Endothelial cell of umbilical vein (primary cell): ENCODE measurements around the gene HIVEP3. TPM values are rescaled to one million over a fixed set of nuclear protein-coding genes. Genes with fewer than 3 reads are reported as not detected.

Source experiments
- BruUV-seq: library from RNA; stranded (reverse); fragments of 400-500 nt; replicated peaks from 2 replicates; lab custom pipeline; 2021; lab: Mats Ljungman, UMichigan
- CTCF ChIA-PET: fragments of 300-600, 350-600 bp; sonication (Branson Sonifier 250); formaldehyde crosslinking; loops from one replicate; lab custom pipeline; 2021; ENCODE audit warnings: antibody characterized with exemption, inconsistent platforms; lab: Charles Lee
- POLR2A ChIA-PET: fragments of 300-600, 350-600 bp; sonication (Branson Sonifier 250); formaldehyde crosslinking; loops from one replicate; lab custom pipeline; 2021; ENCODE audit warnings: antibody characterized with exemption, inconsistent platforms; lab: Charles Lee
- DNase-seq: peaks from one replicate; pipeline ENCODE4 v3.0.0-alpha.2; 2011; ENCODE audit warnings: low read depth, low spot score
- FAIRE-seq: peaks from 2 replicates; lab custom pipeline; 2011; peaks lifted over from hg19 to GRCh38; lab: Jason Lieb, UNC
- H2AFZ ChIP-seq: 2 replicates; pipeline ENCODE4 v1.6.0; 2012; ENCODE audit warnings: low read depth, low read length, control low read depth, inconsistent platforms
- H3K27ac ChIP-seq: 2 replicates; pipeline ENCODE4 v1.5.1; 2011; ENCODE audit warnings: low read depth, mild to moderate bottlenecking, control low read depth, low read length, moderate library complexity; ENCODE audit not compliant: insufficient read depth
- H3K27me3 ChIP-seq, 2 experiments: 2 replicates each; pipeline versions ENCODE4 v1.6.0 to v1.6.1; 2011; ENCODE audit warnings: low read length in 2 of 2, mixed read lengths in 1 of 2; ENCODE audit not compliant: control insufficient read depth in 2 of 2, insufficient read depth in 2 of 2
- H3K36me3 ChIP-seq, 2 experiments: 2 replicates in 1 of 2; 3 replicates in 1 of 2; pipeline ENCODE4 v1.5.1; 2011; ENCODE audit warnings: low read length in 2 of 2, mild to moderate bottlenecking in 1 of 2, moderate library complexity in 1 of 2; ENCODE audit not compliant: control insufficient read depth in 2 of 2, insufficient read depth in 2 of 2; ENCODE audit errors: extremely low read depth in 1 of 2
- H3K4me1 ChIP-seq: 3 replicates; pipeline ENCODE4 v1.5.1; 2011; ENCODE audit warnings: mild to moderate bottlenecking, low read length; ENCODE audit not compliant: control insufficient read depth, insufficient read depth; ENCODE audit errors: extremely low read depth
- H3K4me2 ChIP-seq: 2 replicates; pipeline ENCODE4 v1.6.1; 2011; ENCODE audit warnings: low read length, control low read depth, mixed read lengths; ENCODE audit not compliant: insufficient read depth
- H3K4me3 ChIP-seq, 3 experiments: fragments of 200-600 bp in 1 of 3; sonication (generic), shearing (Covaris generic) in 1 of 3; replicated peaks in 1 of 3; 2 replicates each; pipeline ENCODE4 v1.5.1; 2011 to 2016; ENCODE audit warnings: control low read depth in 3 of 3, low read length in 3 of 3, mild to moderate bottlenecking in 2 of 3, inconsistent platforms in 1 of 3, low read depth in 1 of 3, moderate library complexity in 1 of 3; ENCODE audit not compliant: insufficient read depth in 1 of 3
- H3K79me2 ChIP-seq: 2 replicates; pipeline ENCODE4 v1.6.0; 2012; ENCODE audit warnings: low read length, inconsistent platforms; ENCODE audit not compliant: control insufficient read depth, insufficient read depth
- H3K9ac ChIP-seq: replicated peaks from 2 replicates; pipeline ENCODE3; 2011; ENCODE audit warnings: low read length, control low read depth; ENCODE audit not compliant: insufficient read depth; ENCODE audit errors: extremely low read depth
- H3K9me1 ChIP-seq: replicated peaks from 3 replicates; pipeline ENCODE4 v1.6.0; 2011; ENCODE audit warnings: mild to moderate bottlenecking, low read length; ENCODE audit not compliant: control insufficient read depth, insufficient read depth; ENCODE audit errors: extremely low read depth
- H3K9me3 ChIP-seq: replicated peaks from 2 replicates; pipeline ENCODE4 v1.5.1; 2012; ENCODE audit warnings: low read length, inconsistent platforms; ENCODE audit not compliant: control insufficient read depth, insufficient read depth
- H4K20me1 ChIP-seq: replicated peaks from 2 replicates; pipeline ENCODE3; 2011; ENCODE audit warnings: mild to moderate bottlenecking, low read length; ENCODE audit not compliant: control insufficient read depth, insufficient read depth; ENCODE audit errors: extremely low read depth
- CTCF ChIP-seq, 2 donors: IDR thresholded peaks; 1 replicate in 1 of 2; 2 replicates in 1 of 2; pipeline ENCODE4 v1.5.1; 2011; ENCODE audit warnings: low read length in 2 of 2, mild to moderate bottlenecking in 2 of 2, moderate library complexity in 2 of 2, control low read depth in 1 of 2, inconsistent platforms in 1 of 2, low read depth in 1 of 2; ENCODE audit not compliant: insufficient read depth in 1 of 2; ENCODE audit errors: extremely low read depth in 1 of 2
- FOS ChIP-seq: IDR thresholded peaks from 2 replicates; pipeline ENCODE4 v1.6.1; 2011; ENCODE audit warnings: mild to moderate bottlenecking, low read length, moderate library complexity, borderline replicate concordance; ENCODE audit not compliant: insufficient read depth
- MAX ChIP-seq: IDR thresholded peaks from 2 replicates; pipeline ENCODE4 v1.6.1; 2011; ENCODE audit not compliant: insufficient read depth, insufficient read length
- MYC ChIP-seq: IDR thresholded peaks from one replicate; pipeline ENCODE4 v1.6.1; 2011; ENCODE audit warnings: mild to moderate bottlenecking, low read depth, low read length
- dilution Hi-C: fragments of 300-500 bp; cut with MboI; formaldehyde crosslinking; loops from one replicate; pipeline ENCODE4 v1.15.0; 2019; ENCODE audit warnings: low sequenced_read_pairs; ENCODE audit not compliant: extremely low pct_ligation_motif_present
- intact Hi-C: fragments of 100-400 bp; cut with micrococcal nuclease; formaldehyde crosslinking; loops from one replicate; pipeline ENCODE4 v1.10.0; 2022
- polyA plus RNA-seq, 4 experiments: library from polyadenylated mRNA; depleted of rRNA in 3 of 4; stranded (reverse) in 3 of 4; unstranded in 1 of 4; fragments of >200 nt; gene quantifications; 2 replicates each; pipeline versions ENCODE4 v1.2.1 to v1.2.3, GENCODE V29; 2011 to 2012; ENCODE audit warnings: missing spikeins in 1 of 4
- total RNA-seq: library from RNA; stranded (reverse); gene quantifications from 2 replicates; pipeline ENCODE4 v1.2.3, GENCODE V29; 2021

The HIVEP3 gene
- total and polyA plus RNA-seq, 2 donors (not counting 3 experiments of a cell fraction or from before 2014, with no cell fraction given) = 3.4 to 4.0 TPM

DNA sequence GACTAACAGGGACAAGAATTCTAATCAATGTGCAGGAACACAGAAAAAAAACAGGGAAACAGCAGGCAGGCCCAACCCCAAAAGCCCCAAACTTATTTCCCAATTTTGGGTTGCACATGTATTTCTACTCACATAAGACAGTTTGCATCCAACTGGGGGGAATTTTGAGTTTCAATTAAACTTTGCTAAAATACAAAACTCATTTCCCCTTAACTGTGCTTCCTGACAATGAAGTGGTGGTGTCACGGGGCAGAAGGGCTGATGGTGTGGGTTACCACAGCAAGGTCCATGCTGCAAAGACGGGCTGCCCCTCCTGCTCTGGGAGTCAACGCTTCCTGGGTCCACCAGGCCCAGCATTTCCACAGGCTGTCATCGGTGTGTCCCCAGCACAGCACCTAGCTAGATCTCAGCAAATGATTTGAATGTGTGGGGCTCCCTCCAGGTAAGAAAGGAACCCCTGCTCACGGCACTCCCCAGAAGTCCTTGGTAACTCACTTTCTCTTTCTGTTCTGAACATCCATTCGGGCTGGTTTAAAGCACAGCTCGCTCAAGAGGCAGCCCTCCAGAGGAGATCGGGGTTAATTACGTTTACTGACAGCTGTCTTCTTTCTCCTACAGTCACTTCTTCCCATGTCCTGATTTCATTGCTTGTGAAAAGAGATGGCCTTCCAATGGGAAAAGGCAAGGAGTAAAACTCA, 27.4 kb downstream of the HIVEP3 start:
- H2AFZ ChIP-seq = peak overlapping the region; percentile 85
- peaks cover 17% of the 10 kb centered on the region for H3K4me1 ChIP-seq
- FAIRE-seq (no peak), DNase-seq (peak; percentile 62)
- H3K36me3 ChIP-seq = no peaks in the 10 kb centered on the region
- H3K9me1 ChIP-seq = no peaks in the 10 kb centered on the region
- H3K27me3 ChIP-seq = no peaks in the 10 kb centered on the region
- dilution Hi-C loops = no loop called here
- CTCF ChIA-PET = interaction anchor here (0.6 to 3.4 kb wide), 16 partner anchors 9 to 318 kb away, joined by 3 to 22 read pairs (median 3); partner anchors contain the start of gene HIVEP3
- POLR2A ChIA-PET = no interaction called here
- H3K27ac ChIP-seq = peak overlapping the region; percentile 6
- H3K4me2 ChIP-seq = peak overlapping the region; percentile 71
- peak overlapping the region in 2 of 3 experiments; percentile 4 to 5 for H3K4me3 ChIP-seq
- H3K79me2 ChIP-seq = no peaks in the 10 kb centered on the region
- BruUV-seq = no TSS peak
- intact Hi-C loops = loop anchor here (1.0 kb wide), 3 partner anchors 9 to 317 kb away; no protein-coding TSS in a partner anchor
- no peaks in the 10 kb centered on the region for H3K9me3 ChIP-seq
- TF ChIP-seq FOS (no peak), CTCF (IDR thresholded peaks at IDR 0.05; ENCODE audit: extremely low read depth in 1 of 2, insufficient read depth in 1 of 2, low read depth in 1 of 2, low read length in 2 of 2) (peak; percentile 8 to 10), MYC (no peak), MAX (no peak)
- H3K9ac ChIP-seq = peak overlapping the region; percentile 58
- H4K20me1 ChIP-seq = no peaks in the 10 kb centered on the region
